GM12878 (cell line): ENCODE measurements around the gene TBC1D10A. TPM values are rescaled to one million over a fixed set of nuclear protein-coding genes. Genes with fewer than 3 reads are reported as not detected.

Experiments
- ATAC-seq: fragments of 200-7000 bp; cut with Tn5 transposase; 3 replicates; pipeline ENCODE4 v1.9.1; 2020; ENCODE audit warnings: mild to moderate bottlenecking, moderate library complexity
- BruUV-seq: library from RNA; stranded (reverse); fragments of 400-500 nt; replicated peaks from 2 replicates; lab custom pipeline; 2021; lab: Mats Ljungman, UMichigan
- CTCF ChIA-PET: fragments of 300-600 bp; sonication (Branson Sonifier 250); formaldehyde crosslinking; extraction: SDS; loops from one replicate; lab custom pipeline; 2021; ENCODE audit warnings: inconsistent platforms; lab: Yijun Ruan, JAX
- POLR2A ChIA-PET: fragments of 350-600 bp; formaldehyde crosslinking; extraction: SDS; loops from one replicate; lab custom pipeline; 2021; ENCODE audit warnings: inconsistent platforms; lab: Charles Lee
- RAD21 ChIA-PET: fragments of 300-600 bp; sonication (Branson Sonifier 250); formaldehyde crosslinking; loops from one replicate; lab custom pipeline; 2023; ENCODE audit warnings: antibody characterized with exemption; ENCODE audit not compliant: unreplicated experiment; lab: Charles Lee
- SMC1A ChIA-PET: fragments of 300-600 bp; sonication (Branson Sonifier 250); formaldehyde crosslinking; loops from one replicate; lab custom pipeline; 2023; ENCODE audit not compliant: unreplicated experiment, uncharacterized antibody; lab: Charles Lee
- DNase-seq: peaks from one replicate; pipeline ENCODE4 v3.0.0-alpha.2; 2011; ENCODE audit warnings: low read depth, low spot score
- FAIRE-seq: peaks from 3 replicates; lab custom pipeline; 2011; peaks lifted over from hg19 to GRCh38; lab: Jason Lieb, UNC
- H2AFZ ChIP-seq: 2 replicates; pipeline ENCODE4 v1.6.0; 2011; ENCODE audit warnings: low read depth, low read length, control low read depth; ENCODE audit not compliant: control insufficient read depth
- H3K27ac ChIP-seq: 2 replicates; pipeline ENCODE4 v1.5.1; 2011; ENCODE audit warnings: control low read depth; ENCODE audit not compliant: control insufficient read depth, insufficient read depth
- H3K27me3 ChIP-seq, 2 experiments: replicated peaks in 1 of 2; 2 replicates each; pipeline versions ENCODE4 v1.6.0 to v1.6.1; 2011; ENCODE audit warnings: low read length in 1 of 2; ENCODE audit not compliant: control insufficient read depth in 2 of 2, insufficient read depth in 2 of 2
- H3K36me3 ChIP-seq, 2 experiments: 2 replicates each; pipeline ENCODE4 v1.5.1; 2011; ENCODE audit warnings: low read length in 1 of 2; ENCODE audit not compliant: control insufficient read depth in 2 of 2, insufficient read depth in 2 of 2
- H3K4me1 ChIP-seq: 2 replicates; pipeline ENCODE4 v1.6.1; 2011; ENCODE audit warnings: mild to moderate bottlenecking, low read length, moderate library complexity, mixed read lengths; ENCODE audit not compliant: control insufficient read depth, insufficient read depth
- H3K4me2 ChIP-seq: 2 replicates; pipeline ENCODE4 v1.6.0; 2011; ENCODE audit warnings: control low read depth; ENCODE audit not compliant: control insufficient read depth, insufficient read depth
- H3K4me3 ChIP-seq: fragments of 200-600 bp; sonication (generic); 2 replicates; pipeline ENCODE4 v1.5.1; 2016
- H3K79me2 ChIP-seq: 2 replicates; pipeline ENCODE4 v1.6.0; 2011; ENCODE audit warnings: low read length; ENCODE audit not compliant: control insufficient read depth, insufficient read depth
- H3K9ac ChIP-seq: 2 replicates; pipeline ENCODE4 v1.8.0; 2011; ENCODE audit warnings: low read length, control low read depth, mixed read lengths; ENCODE audit not compliant: control insufficient read depth, insufficient read depth
- H3K9me3 ChIP-seq: replicated peaks from 3 replicates; pipeline ENCODE4 v1.5.1; 2011; ENCODE audit warnings: mild to moderate bottlenecking, low read length; ENCODE audit not compliant: control insufficient read depth, insufficient read depth
- H4K20me1 ChIP-seq: 2 replicates; pipeline ENCODE4 v1.6.0; 2011; ENCODE audit not compliant: control insufficient read depth, insufficient read depth
- ATF7 ChIP-seq: fragments of 450-650 bp; IDR thresholded peaks from 2 replicates; pipeline ENCODE4 v1.6.1; 2016; ENCODE audit warnings: low read depth, mild to moderate bottlenecking
- E2F8 ChIP-seq: fragments of 450-650 bp; IDR thresholded peaks from 2 replicates; pipeline ENCODE4 v1.6.1; 2018; ENCODE audit warnings: mild to moderate bottlenecking, low read depth, moderate library complexity; ENCODE audit not compliant: partially characterized antibody
- ETV6 ChIP-seq, 2 experiments: fragments of 450-650 bp in 1 of 2; IDR thresholded peaks in 1 of 2; conservative IDR thresholded peaks in 1 of 2; 2 replicates each; pipeline ENCODE4 v1.6.1; 2014; ENCODE audit warnings: antibody characterized with exemption in 1 of 2, borderline replicate concordance in 1 of 2, low read depth in 1 of 2, mild to moderate bottlenecking in 1 of 2, moderate library complexity in 1 of 2
- GATAD2B ChIP-seq: fragments of 450-650 bp; conservative IDR thresholded peaks from 2 replicates; pipeline ENCODE4 v1.6.1; 2017; ENCODE audit warnings: low read depth, mild to moderate bottlenecking, moderate library complexity
- KLF5 ChIP-seq: fragments of 450-650 bp; IDR thresholded peaks from 2 replicates; pipeline ENCODE4 v1.6.1; 2014; ENCODE audit warnings: mild to moderate bottlenecking; ENCODE audit not compliant: partially characterized antibody
- PML ChIP-seq: IDR thresholded peaks from 2 replicates; pipeline ENCODE4 v1.6.1; 2012; ENCODE audit warnings: low read length, inconsistent platforms
- POLR2A ChIP-seq: IDR thresholded peaks from 2 replicates; pipeline ENCODE4 v1.6.1; 2011; ENCODE audit warnings: low read depth, mild to moderate bottlenecking, low read length
- ZNF274 ChIP-seq: IDR thresholded peaks from one replicate; pipeline ENCODE4 v1.8.0; 2011; ENCODE audit not compliant: insufficient read length, insufficient read depth
- WGBS: methylation state at CpG from one replicate; pipeline ENCODE4 v1.1.6; 2016; ENCODE audit warnings: low lambda C conversion rate; ENCODE audit not compliant: insufficient replicate concordance, insufficient coverage; ENCODE audit errors: missing lambda C conversion rate; 5-methylcytosine and 5-hydroxymethylcytosine counted together
- in situ Hi-C: fragments of 300-500 bp; cut with MboI; formaldehyde crosslinking; loops from 9 replicates; pipeline ENCODE4 v1.14.3; 2018; ENCODE audit warnings: mixed read lengths
- intact Hi-C: fragments of 100-400 bp; cut with micrococcal nuclease; formaldehyde crosslinking; loops from one replicate; pipeline ENCODE4 v1.14.2; 2022; ENCODE audit not compliant: unreplicated experiment
- polyA plus RNA-seq, 11 experiments: library from polyadenylated mRNA; depleted of rRNA in 4 of 11; unstranded in 6 of 11; stranded (reverse) in 5 of 11; fragments of >200 nt; fragmentation: Nextera tagmentation in 4 of 11; fragmentation: Illumina TruSeq in 1 of 11; extraction: Ambion mirVana in 4 of 11; extraction: Trizol in 1 of 11; gene quantifications; 1 replicate in 1 of 11; 2 replicates in 10 of 11; pipeline versions ENCODE4 v1.2.1 to v1.2.3, GENCODE V29; 2011 to 2016; ENCODE audit warnings: inconsistent platforms in 2 of 11, missing spikeins in 2 of 11, low read depth in 1 of 11
- total RNA-seq, 4 experiments: library from RNA; depleted of rRNA in 3 of 4; stranded (reverse); fragments of >200 nt in 3 of 4; fragmentation: Illumina TruSeq in 1 of 4; extraction: Trizol in 1 of 4; gene quantifications; 2 replicates each; pipeline versions ENCODE4 v1.2.1 to v1.2.3, GENCODE V29; 2013 to 2021

TBC1D10A gene
- total and polyA plus RNA-seq, 10 of the 15 experiments (the other 5 are each of a cell fraction or from before 2014, with no cell fraction given), result 0.27 to 25.7 (median 15.3) TPM

DNA sequence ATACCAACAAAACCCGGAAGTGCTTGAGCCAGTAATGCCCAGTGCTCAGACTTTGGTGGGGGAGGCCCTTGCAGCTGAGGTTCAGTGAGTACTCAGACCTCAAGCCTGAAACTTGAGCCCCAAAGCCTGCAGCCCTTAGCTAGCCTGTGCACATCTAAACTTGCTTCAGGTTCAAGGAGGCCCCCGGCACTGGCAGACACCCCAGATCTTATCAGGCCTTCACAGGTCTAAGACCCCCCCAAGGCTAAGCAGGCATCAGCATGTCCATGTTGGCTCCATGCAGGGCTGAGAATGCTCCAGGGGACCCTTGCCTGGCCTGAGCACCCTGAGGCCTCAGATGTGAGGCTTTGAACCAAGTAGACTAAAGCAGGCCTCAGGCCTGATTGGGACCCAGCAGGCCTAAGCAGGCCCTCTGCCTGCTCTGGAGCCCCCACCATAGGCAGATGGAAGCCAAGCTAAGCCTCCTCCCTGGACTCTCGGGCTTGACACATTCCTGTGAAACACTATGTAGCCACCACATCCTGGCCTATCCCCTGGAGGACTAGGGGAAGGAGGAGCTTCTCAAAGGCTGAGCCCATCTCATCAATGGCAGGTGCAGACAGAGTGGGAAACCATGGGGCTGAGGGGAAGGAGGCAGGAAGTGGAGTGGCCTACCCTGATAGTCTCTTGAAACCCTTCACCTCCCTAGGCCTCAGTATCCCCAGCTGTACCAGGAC lies 36.2 kb downstream of the TBC1D10A start:
- ChIA-PET CTCF (interaction anchor here (1.0 to 10.5 kb wide), 7 partner anchors 18 to 133 kb away, joined by 3 to 436 read pairs (median 73); partner anchors contain the start of genes CCDC157, MTFP1, RNF215 and SF3A1), RAD21 (interaction anchor here (0.9 to 6.2 kb wide), 12 partner anchors 13 to 187 kb away, joined by 3 to 277 read pairs (median 20); partner anchors contain the start of genes CCDC157, MTFP1, RNF215 and SF3A1), POLR2A (interaction anchor here (0.5 to 4.2 kb wide), 9 partner anchors 13 to 134 kb away, joined by 3 to 28 read pairs (median 4); partner anchors contain the start of genes RNF215, SF3A1 and TBC1D10A), SMC1A (interaction anchor here (1.0 to 7.9 kb wide), 8 partner anchors 16 to 133 kb away, joined by 3 to 201 read pairs (median 18); partner anchors contain the start of genes RNF215 and TBC1D10A)
- DNase-seq (no peak), ATAC-seq (peak; percentile 18), FAIRE-seq (peak; percentile 69)
- BruUV-seq, result no TSS peak
- 16% methylated on average over 3 of the region's 3 CpGs for WGBS
- Histone ChIP-seq H3K27ac (peak overlapping the region; percentile 55), H3K27me3 (no peaks in the 10 kb centered on the region), H3K79me2 (no peaks in the 10 kb centered on the region), H3K4me2 (peak overlapping the region; percentile 90; the same call in 1 of the 2 replicates), H3K36me3 (peaks cover 2 to 20% of the 10 kb centered on the region in 2 experiments; a peak in 3 of 4 replicates), H3K4me3 (no peak overlapping the region), H4K20me1 (no peaks in the 10 kb centered on the region), H3K9ac (peak overlapping the region; percentile 27), H3K4me1 (peaks cover 25% of the 10 kb centered on the region), H3K9me3 (no peaks in the 10 kb centered on the region), H2AFZ (no peak overlapping the region)
- intact Hi-C loops, result no loop called here
- TF ChIP-seq KLF5, result no peak
- no peak for TF ChIP-seq ZNF274
- no peak for TF ChIP-seq E2F8
- TF ChIP-seq PML, result no peak
- no peak for TF ChIP-seq ETV6 (conservative IDR thresholded peaks at IDR 0.05 in 1 of 2, IDR thresholded peaks at IDR 0.05 in 1 of 2; ENCODE audit: borderline replicate concordance in 1 of 2, low read depth in 1 of 2)
- TF ChIP-seq GATAD2B, result no peak
- no peak for TF ChIP-seq ATF7
- peak; percentile 19; the same call in 1 of the 2 replicates for TF ChIP-seq POLR2A
- in situ Hi-C loops, result no loop called here
